ENCODE results near the gene KCNJ6.

DNA sequence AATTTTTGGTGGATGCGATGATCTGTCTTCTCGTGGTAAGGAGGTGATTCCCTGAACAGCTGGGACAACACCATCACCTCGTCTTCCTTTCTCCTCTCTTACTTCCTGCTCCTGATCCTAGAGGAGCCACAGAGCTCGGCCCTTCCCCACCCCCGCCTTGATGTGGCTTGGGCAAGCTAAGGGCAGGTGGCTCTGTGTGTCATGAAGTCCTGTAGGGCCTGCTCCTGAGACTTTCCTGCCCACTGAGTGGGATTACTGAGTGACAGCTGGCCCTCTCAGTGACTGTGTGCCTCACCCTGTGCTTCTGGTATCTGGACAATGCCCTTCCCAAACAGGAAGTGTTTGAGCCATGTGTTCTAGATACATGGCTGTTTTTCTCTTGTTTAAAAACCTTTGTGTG is 153.0 kb downstream of the KCNJ6 start:
- TF ChIP-seq EGR1 (IDR thresholded peaks at IDR 0.05; ENCODE audit: low read depth) (no peak), ZFX (IDR thresholded peaks at IDR 0.05) (no peak), CTCF (IDR thresholded peaks at IDR 0.05 in 2 of 3, conservative IDR thresholded peaks at IDR 0.05 in 1 of 3; ENCODE audit: borderline replicate concordance in 1 of 3, insufficient read depth in 1 of 3, low read depth in 2 of 3, low read length in 2 of 3) (no peak), EZH2 (IDR thresholded peaks at IDR 0.05) (no peak), RAD21 (IDR thresholded peaks at IDR 0.05; ENCODE audit: low read depth) (no peak), JUND (IDR thresholded peaks at IDR 0.05) (no peak), ZNF274 (IDR thresholded peaks at IDR 0.05; ENCODE audit: low read depth, low read length) (no peak), SP1 (IDR thresholded peaks at IDR 0.05; ENCODE audit: low read depth) (no peak)

Measured in HCT116 (cell line).